ENCODE measurements around the gene SV2B.

GRCh38 chr15:91291673-91292072 lies 191.6 kb downstream of the SV2B start:
- TF ChIP-seq CTCF (conservative IDR thresholded peaks at IDR 0.05; ENCODE audit: low read depth, low read length) (no peak), EZH2 (IDR thresholded peaks at IDR 0.05; ENCODE audit: borderline replicate concordance, low read depth, low read length, poor library complexity, severe bottlenecking) (no peak)

Measured in A673 (cell line).